Measurements from ENCODE around the gene KLHDC9.

- TF ChIP-seq CTCF (IDR thresholded peaks at IDR 0.05; ENCODE audit: borderline replicate concordance, extremely low read depth, low read length, poor library complexity, severe bottlenecking) (no peak), EZH2 (IDR thresholded peaks at IDR 0.05; ENCODE audit: borderline replicate concordance, low read depth, low read length, severe bottlenecking) (no peak)
These were observed 13.0 kb upstream of the KLHDC9 start for GRCh38 chr1:161085165-161085564.
